Esophagus (tissue), 2 donors: Measurements from ENCODE around the gene IPO5. TPM values are rescaled to one million over a fixed set of nuclear protein-coding genes. Genes with fewer than 3 reads are reported as not detected.
"Not testable (repeated sequence)": the region's sequence is repeated elsewhere in the genome, so short reads cannot be mapped to it uniquely, and the experiment has no call there.

Experiments
- H3K27ac ChIP-seq, 2 donors: one replicate each; pipeline ENCODE4 v1.5.1; 2013; ENCODE audit warnings: low read depth in 2 of 2, mild to moderate bottlenecking in 2 of 2, inconsistent platforms in 1 of 2, low read length in 1 of 2, moderate library complexity in 1 of 2
- H3K27me3 ChIP-seq, 2 donors: one replicate each; pipeline ENCODE4 v1.6.1; 2013; ENCODE audit warnings: low read length in 2 of 2, control low read depth in 1 of 2, mild to moderate bottlenecking in 1 of 2; ENCODE audit not compliant: insufficient read depth in 2 of 2, control insufficient read depth in 1 of 2
- H3K36me3 ChIP-seq, 2 donors: one replicate each; pipeline ENCODE4 v1.6.1; 2013; ENCODE audit warnings: low read length in 1 of 2; ENCODE audit not compliant: control insufficient read depth in 2 of 2, insufficient read depth in 2 of 2
- H3K4me1 ChIP-seq, 2 donors: one replicate each; pipeline ENCODE4 v1.6.1; 2013; ENCODE audit warnings: low read length in 1 of 2; ENCODE audit not compliant: control insufficient read depth in 2 of 2, insufficient read depth in 2 of 2
- H3K4me3 ChIP-seq, 2 donors: one replicate each; pipeline ENCODE4 v1.5.1; 2013; ENCODE audit warnings: low read length in 2 of 2, mild to moderate bottlenecking in 2 of 2, low read depth in 1 of 2, moderate library complexity in 1 of 2
- H3K9me3 ChIP-seq, 2 donors: one replicate each; pipeline ENCODE4 v1.6.1; 2013; ENCODE audit warnings: mild to moderate bottlenecking in 2 of 2, low read depth in 1 of 2, low read length in 1 of 2, moderate library complexity in 1 of 2; ENCODE audit not compliant: control insufficient read depth in 2 of 2, insufficient read depth in 1 of 2
- WGBS, 2 donors: extraction: QIAGEN DNeasy Blood & Tissue Kit; methylation state at CpG; one replicate each; pipeline ENCODE4 v1.1.7; 2013; 5-methylcytosine and 5-hydroxymethylcytosine counted together
- polyA plus RNA-seq, 2 donors: library from polyadenylated mRNA; stranded (reverse); fragments of 200-250 nt; gene quantifications; one replicate each; pipeline ENCODE4 v1.2.3, GENCODE V29; 2013
- donor health status: healthy with polysubstance abuse.
- donor health status: Bipolar disorder and iron deficiency.

IPO5 gene
- polyA plus RNA-seq, 2 donors = 13.8 to 24.8 TPM

GRCh38 chr13:98039964-98040363, 86.5 kb downstream of the IPO5 start:
- no peak overlapping the region for H3K27ac ChIP-seq
- no peaks in the 10 kb centered on the region for H3K27me3 ChIP-seq
- H3K4me1 ChIP-seq = no peaks in the 10 kb centered on the region
- no peaks in the 10 kb centered on the region for H3K9me3 ChIP-seq
- no peaks in the 10 kb centered on the region for H3K36me3 ChIP-seq
- H3K4me3 ChIP-seq = no peak overlapping the region
- 78 to 82% methylated on average over 10 of the region's 10 CpGs for WGBS, 2 donors

- H3K4me1 ChIP-seq = no peaks in the 10 kb centered on the region
- no peaks in the 10 kb centered on the region for H3K36me3 ChIP-seq
- no peaks in the 10 kb centered on the region for H3K9me3 ChIP-seq
- H3K27me3 ChIP-seq = no peaks in the 10 kb centered on the region
- no peak overlapping the region for H3K4me3 ChIP-seq
- WGBS, 2 donors = 70 to 79% methylated on average over 5 of the region's 5 CpGs
- no peak overlapping the region for H3K27ac ChIP-seq
These were observed 87.8 kb downstream of the IPO5 start for GRCh38 chr13:98041081-98041820.

- Histone ChIP-seq H3K36me3 (no peaks in the 10 kb centered on the region), H3K4me3 (no peak overlapping the region), H3K27me3 (no peaks in the 10 kb centered on the region), H3K4me1 (no peaks in the 10 kb centered on the region), H3K9me3 (no peaks in the 10 kb centered on the region), H3K27ac (no peak overlapping the region)
- WGBS, 2 donors = 73 to 89% methylated on average over 10 of the region's 10 CpGs
These were observed 90.8 kb downstream of the IPO5 start for GRCh38 chr13:98044301-98044700.

- 80 to 82% methylated on average over 12 of the region's 12 CpGs for WGBS, 2 donors
- not testable (repeated sequence) for H3K9me3 ChIP-seq, H3K36me3 ChIP-seq, H3K4me1 ChIP-seq, H3K27me3 ChIP-seq, H3K4me3 ChIP-seq, H3K27ac ChIP-seq
These were observed 94.3 kb downstream of the IPO5 start for GRCh38 chr13:98047785-98048184.

DNA sequence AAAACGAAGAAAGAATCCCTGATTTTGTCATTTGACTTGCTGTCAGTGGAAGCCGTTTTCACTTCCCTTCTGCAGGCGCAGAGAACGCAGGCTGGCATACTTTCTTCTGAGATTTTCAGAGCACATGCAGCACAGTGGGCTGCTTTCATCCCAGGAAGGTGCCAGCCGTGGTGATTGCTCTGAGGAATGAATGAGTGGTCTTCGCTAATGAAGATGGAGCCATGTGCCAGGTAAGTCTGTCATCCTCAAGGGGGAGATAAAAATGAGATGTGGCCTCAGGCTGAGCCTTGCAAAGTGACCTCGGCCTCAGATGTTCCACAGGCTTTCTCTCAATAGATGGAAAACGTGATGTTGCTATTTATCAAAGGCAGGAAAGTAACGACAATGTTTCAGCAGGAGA, 94.8 kb downstream of the IPO5 start:
- Histone ChIP-seq H3K27ac (no peak overlapping the region), H3K4me1 (peaks cover 0 to 3% of the 10 kb centered on the region in 2 donors), H3K9me3 (no peaks in the 10 kb centered on the region), H3K27me3 (no peaks in the 10 kb centered on the region), H3K36me3 (no peaks in the 10 kb centered on the region), H3K4me3 (no peak overlapping the region)
- 71 to 72% methylated on average over 9 of the region's 9 CpGs for WGBS, 2 donors

GRCh38 chr13:98050041-98050466, 96.6 kb downstream of the IPO5 start:
- Histone ChIP-seq H3K27me3 (no peaks in the 10 kb centered on the region), H3K9me3 (no peaks in the 10 kb centered on the region), H3K4me1 (peaks cover 0 to 3% of the 10 kb centered on the region in 2 donors), H3K4me3 (no peak overlapping the region), H3K36me3 (no peaks in the 10 kb centered on the region), H3K27ac (no peak overlapping the region)
- WGBS, 2 donors = 47 to 48% methylated on average over 6 of the region's 6 CpGs

- peaks cover 0 to 4% of the 10 kb centered on the region in 2 donors for H3K9me3 ChIP-seq
- no peak overlapping the region for H3K4me3 ChIP-seq
- 90 to 95% methylated on average over 6 of the region's 6 CpGs for WGBS, 2 donors
- no peaks in the 10 kb centered on the region for H3K27me3 ChIP-seq
- H3K4me1 ChIP-seq = peaks cover 0 to 6% of the 10 kb centered on the region in 2 donors
- no peaks in the 10 kb centered on the region for H3K36me3 ChIP-seq
- no peak overlapping the region for H3K27ac ChIP-seq
These were observed 98.9 kb downstream of the IPO5 start for GRCh38 chr13:98052412-98052811.

GRCh38 chr13:98054301-98054700, 100.8 kb downstream of the IPO5 start:
- no peak overlapping the region for H3K4me3 ChIP-seq
- no peak overlapping the region for H3K27ac ChIP-seq
- peaks cover 0 to 6% of the 10 kb centered on the region in 2 donors for H3K4me1 ChIP-seq
- H3K9me3 ChIP-seq = peaks cover 0 to 4% of the 10 kb centered on the region in 2 donors
- H3K27me3 ChIP-seq = no peaks in the 10 kb centered on the region
- H3K36me3 ChIP-seq = no peaks in the 10 kb centered on the region
- WGBS, 2 donors = 84 to 88% methylated on average over 6 of the region's 6 CpGs

DNA sequence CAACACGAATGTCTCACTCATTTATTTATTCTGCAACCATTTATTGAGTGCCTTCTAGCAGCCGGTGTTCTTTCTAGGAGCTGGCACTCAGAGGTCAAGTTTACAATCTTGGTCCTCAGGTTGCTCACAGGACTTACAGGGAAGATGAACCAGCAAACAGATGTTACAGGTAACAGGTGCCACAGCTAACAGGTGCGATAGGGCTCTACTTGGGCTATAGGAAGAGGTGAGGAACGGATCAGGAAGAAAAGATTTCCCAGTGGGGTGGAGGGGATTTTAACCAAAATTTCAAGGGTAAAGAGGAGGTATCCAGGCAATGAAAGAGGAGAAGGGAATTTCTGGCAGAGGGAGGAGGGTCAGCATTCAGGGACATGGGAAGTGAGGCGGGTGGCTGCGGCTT, 102.1 kb downstream of the IPO5 start:
- Histone ChIP-seq H3K27ac (no peak overlapping the region), H3K36me3 (no peaks in the 10 kb centered on the region), H3K9me3 (peaks cover 0 to 4% of the 10 kb centered on the region in 2 donors), H3K4me3 (no peak overlapping the region), H3K4me1 (peaks cover 0 to 3% of the 10 kb centered on the region in 2 donors), H3K27me3 (no peaks in the 10 kb centered on the region)
- 79 to 83% methylated on average over 6 of the region's 6 CpGs for WGBS, 2 donors

GRCh38 chr13:98056839-98057410, 103.5 kb downstream of the IPO5 start:
- H3K4me3 ChIP-seq = no peak overlapping the region
- H3K27me3 ChIP-seq = no peaks in the 10 kb centered on the region
- H3K27ac ChIP-seq = no peak overlapping the region
- WGBS, 2 donors = 87 to 89% methylated on average over 11 of the region's 11 CpGs
- H3K9me3 ChIP-seq = peaks cover 0 to 4% of the 10 kb centered on the region in 2 donors
- no peaks in the 10 kb centered on the region for H3K36me3 ChIP-seq
- H3K4me1 ChIP-seq = peaks cover 0 to 3% of the 10 kb centered on the region in 2 donors
